Measurements from ENCODE around the gene CCKAR. TPM values are rescaled to one million over a fixed set of nuclear protein-coding genes. Genes with fewer than 3 reads are reported as not detected.

Gene CCKAR
- total and polyA plus RNA-seq, 2 of the 8 experiments (the other 6 are each of a cell fraction or from before 2014, with no cell fraction given), result not detected

- CTCF ChIA-PET (ENCODE audit: partially characterized antibody), result interaction anchor here (0.7 to 5.7 kb wide), 15 partner anchors 9 to 592 kb away, joined by 3 to 73 read pairs (median 4); partner anchors contain the start of gene TBC1D19
- Histone ChIP-seq H3K27ac (ENCODE audit: low read depth, low read length) (no peak overlapping the region), H4K8ac (ENCODE audit: extremely low read depth, insufficient read depth, low read length) (no peak overlapping the region), H4K5ac (ENCODE audit: insufficient read length, low read depth, low read length) (no peak overlapping the region), H3K18ac (ENCODE audit: extremely low read depth, low read length) (no peak overlapping the region), H3K4me1 (replicated peaks in 1 of 4; ENCODE audit: control insufficient read depth in 3 of 4, insufficient read depth in 4 of 4, low read length in 3 of 4) (no peaks in the 10 kb centered on the region), H2BK20ac (ENCODE audit: low read length) (no peak overlapping the region), H3K9ac (replicated peaks in 1 of 4; ENCODE audit: extremely low read depth in 1 of 4, low read depth in 3 of 4, low read length in 3 of 4) (no peak overlapping the region), H2BK15ac (ENCODE audit: low read length) (no peak overlapping the region), H3K9me3 (ENCODE audit: insufficient read depth in 2 of 2, low read depth in 1 of 2, low read length in 1 of 2) (no peaks in the 10 kb centered on the region; a peak in 1 of 4 replicates), H3K23ac (ENCODE audit: insufficient read length) (no peak overlapping the region), H3K23me2 (ENCODE audit: low read depth, low read length) (no peaks in the 10 kb centered on the region), H2AK5ac (ENCODE audit: low read depth, low read length) (no peak overlapping the region), H4K20me1 (replicated peaks in 1 of 2; ENCODE audit: control insufficient read depth in 1 of 2, insufficient read depth in 2 of 2, low read length in 2 of 2) (no peaks in the 10 kb centered on the region), H4K91ac (replicated peaks; ENCODE audit: insufficient read length, low read length) (no peak overlapping the region), H3K4me2 (ENCODE audit: insufficient read depth in 1 of 2, low read depth in 2 of 2, low read length in 2 of 2) (no peak overlapping the region), H3K27me3 (replicated peaks in 1 of 4; ENCODE audit: control insufficient read depth in 3 of 4, extremely low read depth in 1 of 4, insufficient read depth in 3 of 4, low read length in 3 of 4) (no peaks in the 10 kb centered on the region), H3K4me3 (ENCODE audit: extremely low read depth in 1 of 4, insufficient read depth in 2 of 4, low read depth in 3 of 4, low read length in 4 of 4) (no peak overlapping the region), H2AFZ (ENCODE audit: low read length) (peak overlapping the region; percentile 55; the same call in 1 of the 2 replicates), H3K79me2 (ENCODE audit: control insufficient read depth in 1 of 2, insufficient read depth in 2 of 2, low read length in 2 of 2) (no peaks in the 10 kb centered on the region), H3K36me3 (ENCODE audit: control insufficient read depth in 2 of 4, insufficient read depth in 4 of 4, low read length in 3 of 4) (no peaks in the 10 kb centered on the region), H3K79me1 (ENCODE audit: low read depth, low read length) (no peaks in the 10 kb centered on the region), H3K56ac (replicated peaks; ENCODE audit: insufficient read length, low read depth, low read length) (no peak overlapping the region), H3K14ac (ENCODE audit: insufficient read length) (no peak overlapping the region), H2BK5ac (ENCODE audit: low read depth, low read length) (no peak overlapping the region), H2BK12ac (ENCODE audit: low read depth, low read length) (no peak overlapping the region), H2BK120ac (replicated peaks; ENCODE audit: low read depth, low read length) (no peak overlapping the region), H3K4ac (replicated peaks; ENCODE audit: insufficient read length, low read depth, low read length) (no peak overlapping the region)
- DNase-seq (ENCODE audit: low read depth in 1 of 2, low spot score in 2 of 2), result no peak
- 94% methylated on average over 13 of the region's 13 CpGs; no CpG with 5 or more reads in 1 of the 2 experiments for WGBS, 2 experiments (ENCODE audit: extremely low coverage in 1 of 2, insufficient coverage in 1 of 2, insufficient read length in 1 of 2, insufficient replicate concordance in 2 of 2, low coverage in 1 of 2, low lambda C conversion rate in 2 of 2, missing lambda C conversion rate in 1 of 2)
- FAIRE-seq, result no peak
- POLR2A ChIA-PET (ENCODE audit: partially characterized antibody), result no interaction called here
- no peak for TF ChIP-seq RFX5 (IDR thresholded peaks at IDR 0.05; ENCODE audit: borderline replicate concordance, low read depth, low read length)
- no peak for TF ChIP-seq HDAC6 (IDR thresholded peaks at IDR 0.05; ENCODE audit: low read depth, low read length)
- TF ChIP-seq CBX8 (IDR thresholded peaks at IDR 0.05; ENCODE audit: borderline replicate concordance, low read depth, low read length), result no peak
- TF ChIP-seq TAF1 (IDR thresholded peaks at IDR 0.05; ENCODE audit: low read depth, low read length), result no peak
- no peak for TF ChIP-seq BCL11A (IDR thresholded peaks at IDR 0.05; ENCODE audit: low read depth in 2 of 2, low read length in 2 of 2)
- no peak for TF ChIP-seq ZNF274 (IDR thresholded peaks at IDR 0.05; ENCODE audit: borderline replicate concordance, extremely low read depth, low read length)
- no peak for TF ChIP-seq CTBP2 (IDR thresholded peaks at IDR 0.05; ENCODE audit: borderline replicate concordance, insufficient read depth, insufficient read length, low read length)
- TF ChIP-seq CBX5 (IDR thresholded peaks at IDR 0.05; ENCODE audit: low read depth, low read length), result no peak
- no peak for TF ChIP-seq ATF3 (IDR thresholded peaks at IDR 0.05; ENCODE audit: insufficient read depth, low read depth, low read length)
- TF ChIP-seq YY1 (IDR thresholded peaks at IDR 0.05; ENCODE audit: low read depth, low read length), result no peak
- no peak for TF ChIP-seq FOSL1 (IDR thresholded peaks at IDR 0.05; ENCODE audit: insufficient read depth, low read depth, low read length)
- no peak for TF ChIP-seq CREB1 (IDR thresholded peaks at IDR 0.05)
- no peak for TF ChIP-seq TEAD4 (IDR thresholded peaks at IDR 0.05; ENCODE audit: low read depth, low read length)
These were observed 30.3 kb downstream of the CCKAR start for GRCh38 chr4:26459756-26460530.
